Measurements from ENCODE around the gene CHRNB2. TPM values are rescaled to one million over a fixed set of nuclear protein-coding genes. Genes with fewer than 3 reads are reported as not detected.

The CHRNB2 gene
- total RNA-seq, 1 experiment from 2014 or later = 1.8 TPM

DNA sequence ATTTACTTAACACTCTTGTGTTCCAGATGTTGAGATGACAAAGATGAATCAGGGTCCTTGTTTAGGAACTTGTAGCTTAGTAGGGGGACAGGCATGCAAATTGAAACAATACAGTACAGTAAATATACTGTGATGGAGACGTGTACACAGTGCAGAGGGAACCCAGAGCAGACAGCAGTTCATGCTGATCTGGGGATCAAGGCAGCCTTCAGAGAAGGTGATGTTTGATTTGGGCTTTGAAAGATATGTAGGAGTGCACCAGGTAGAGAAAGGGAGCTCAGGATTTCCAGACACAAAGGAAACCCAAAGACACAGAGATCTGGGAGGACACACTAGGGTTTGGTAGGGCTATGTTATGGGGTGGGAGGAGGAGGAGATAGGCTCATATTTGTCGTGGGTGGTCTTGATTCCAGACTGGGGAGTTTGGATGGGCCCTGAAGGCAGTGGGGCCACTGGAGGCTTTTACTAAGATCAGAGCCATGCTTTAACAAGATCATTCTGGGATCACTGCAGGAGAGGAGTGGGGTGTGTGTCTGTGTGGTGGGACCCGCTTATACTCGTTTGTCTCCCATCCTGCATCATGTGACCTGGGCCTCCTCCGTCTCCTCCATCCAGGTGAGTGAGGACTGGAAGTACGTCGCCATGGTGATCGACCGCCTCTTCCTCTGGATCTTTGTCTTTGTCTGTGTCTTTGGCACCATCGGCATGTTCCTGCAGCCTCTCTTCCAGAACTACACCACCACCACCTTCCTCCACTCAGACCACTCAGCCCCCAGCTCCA is 7.8 kb downstream of the CHRNB2 start:
- Mint-ChIP-seq H3K9me3 (no peaks in the 10 kb centered on the region), H3K27me3 (ENCODE audit: low read depth) (no peaks in the 10 kb centered on the region; the same call in 1 of the 2 replicates), H3K27ac (peak overlapping the region in 2 of 3 experiments; percentile 8 to 16; a peak in 3 of 7 replicates), H3K36me3 (ENCODE audit: insufficient read depth in 1 of 3, low read depth in 3 of 3) (peaks cover 18 to 25% (median 24%) of the 10 kb centered on the region in 3 experiments; a peak in 6 of 7 replicates), H3K4me3 (no peak overlapping the region; a peak in 1 of 5 replicates), H3K4me1 (peaks cover 20 to 29% of the 10 kb centered on the region in 2 experiments)
- no peak overlapping the region for H3K4me2 ChIP-seq (ENCODE audit: insufficient read depth, insufficient read length, low read length)
- H3K79me1 ChIP-seq (ENCODE audit: insufficient read depth, low read depth, low read length, poor library complexity, severe bottlenecking) = no peaks in the 10 kb centered on the region
- TF ChIP-seq, protein P1, sequence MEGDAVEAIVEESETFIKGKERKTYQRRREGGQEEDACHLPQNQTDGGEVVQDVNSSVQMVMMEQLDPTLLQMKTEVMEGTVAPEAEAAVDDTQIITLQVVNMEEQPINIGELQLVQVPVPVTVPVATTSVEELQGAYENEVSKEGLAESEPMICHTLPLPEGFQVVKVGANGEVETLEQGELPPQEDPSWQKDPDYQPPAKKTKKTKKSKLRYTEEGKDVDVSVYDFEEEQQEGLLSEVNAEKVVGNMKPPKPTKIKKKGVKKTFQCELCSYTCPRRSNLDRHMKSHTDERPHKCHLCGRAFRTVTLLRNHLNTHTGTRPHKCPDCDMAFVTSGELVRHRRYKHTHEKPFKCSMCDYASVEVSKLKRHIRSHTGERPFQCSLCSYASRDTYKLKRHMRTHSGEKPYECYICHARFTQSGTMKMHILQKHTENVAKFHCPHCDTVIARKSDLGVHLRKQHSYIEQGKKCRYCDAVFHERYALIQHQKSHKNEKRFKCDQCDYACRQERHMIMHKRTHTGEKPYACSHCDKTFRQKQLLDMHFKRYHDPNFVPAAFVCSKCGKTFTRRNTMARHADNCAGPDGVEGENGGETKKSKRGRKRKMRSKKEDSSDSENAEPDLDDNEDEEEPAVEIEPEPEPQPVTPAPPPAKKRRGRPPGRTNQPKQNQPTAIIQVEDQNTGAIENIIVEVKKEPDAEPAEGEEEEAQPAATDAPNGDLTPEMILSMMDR (conservative IDR thresholded peaks at IDR 0.05) = no peak
- no CpG with 5 or more reads among the region's 10 CpGs for WGBS (ENCODE audit: extremely low coverage, insufficient read length, low lambda C conversion rate)
- DNase-seq = no peak
- no peak overlapping the region for H2AK5ac ChIP-seq (ENCODE audit: insufficient read length, low read length)
- H3K27ac ChIP-seq (ENCODE audit: insufficient read length, low read depth, low read length) = no peak overlapping the region
- H4K91ac ChIP-seq (ENCODE audit: insufficient read length, low read depth, low read length) = no peak overlapping the region
- H3K4ac ChIP-seq (ENCODE audit: low read depth, low read length) = no peak overlapping the region
- H3K56ac ChIP-seq (ENCODE audit: insufficient read length, low read depth, low read length) = no peak overlapping the region
- no peaks in the 10 kb centered on the region for H3K23me2 ChIP-seq (ENCODE audit: insufficient read length, low read depth, low read length, poor library complexity, severe bottlenecking)
- no peaks in the 10 kb centered on the region for H3K9me3 ChIP-seq (ENCODE audit: control insufficient read depth, low read depth, low read length)
- H3K23ac ChIP-seq (ENCODE audit: insufficient read length, low read depth, low read length) = no peak overlapping the region
- no peak overlapping the region for H4K5ac ChIP-seq (ENCODE audit: insufficient read length, low read depth, low read length)
- H2BK20ac ChIP-seq (ENCODE audit: low read depth, low read length, poor library complexity, severe bottlenecking) = no peak overlapping the region
- H2BK5ac ChIP-seq (ENCODE audit: insufficient read length, low read length) = no peak overlapping the region
- H4K20me1 ChIP-seq (ENCODE audit: control insufficient read depth, insufficient read depth, insufficient read length) = no peaks in the 10 kb centered on the region
- no peak overlapping the region for H3T11ph ChIP-seq (ENCODE audit: low read length)
- no peaks in the 10 kb centered on the region for H3K79me2 ChIP-seq (ENCODE audit: insufficient read depth, low read length)
- H2BK120ac ChIP-seq (ENCODE audit: low read depth, low read length, poor library complexity, severe bottlenecking) = no peak overlapping the region
- H4K8ac ChIP-seq (replicated peaks; ENCODE audit: insufficient read length, low read depth, low read length) = no peak overlapping the region
- no peak overlapping the region for H2BK15ac ChIP-seq (ENCODE audit: low read depth, low read length)
- H3K4me1 ChIP-seq (ENCODE audit: insufficient read depth, low read length) = no peaks in the 10 kb centered on the region
- no peak overlapping the region for H3K14ac ChIP-seq (ENCODE audit: insufficient read depth, low read length)
- no peak overlapping the region for H2BK12ac ChIP-seq (ENCODE audit: insufficient read length, low read depth, low read length)
- no peak overlapping the region for H3K18ac ChIP-seq (ENCODE audit: insufficient read length, low read depth, low read length)
- H3K27me3 ChIP-seq (ENCODE audit: insufficient read depth, low read length) = no peaks in the 10 kb centered on the region
- no peak overlapping the region for H2AFZ ChIP-seq (ENCODE audit: low read length)
- H3K9ac ChIP-seq (ENCODE audit: extremely low read depth, insufficient read length, low read length) = no peak overlapping the region
